Measurements from ENCODE around the gene PRDM8. TPM values are rescaled to one million over a fixed set of nuclear protein-coding genes. Genes with fewer than 3 reads are reported as not detected.

PRDM8 gene
- total and polyA plus RNA-seq, 2 donors (not counting 1 experiment from before 2014, with no cell fraction given) = 20.0 to 35.6 TPM

DNA sequence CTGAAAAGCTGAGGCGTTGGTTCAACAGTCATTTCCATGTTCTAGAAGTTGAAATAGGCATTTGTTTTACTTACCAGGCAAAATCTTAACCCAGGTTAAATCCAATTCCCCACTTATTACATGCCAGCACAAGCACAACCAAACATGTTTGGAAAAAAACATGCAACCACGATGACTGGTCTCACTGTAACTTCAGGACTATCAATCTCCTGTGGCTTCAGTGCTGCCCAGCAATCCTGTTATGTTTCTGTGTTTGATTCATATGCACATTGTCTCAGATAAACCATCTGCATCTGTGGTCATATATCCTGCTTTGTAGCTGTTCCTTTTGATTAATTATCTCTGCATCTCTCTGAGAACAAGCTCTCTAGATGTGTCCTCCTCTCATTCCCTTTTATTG lies 28.3 kb downstream of the PRDM8 start:
- ChIA-PET CTCF (interaction anchor here (1.0 to 2.1 kb wide), 3 partner anchors 9 to 308 kb away, joined by 3 to 8 read pairs (median 4); no protein-coding TSS in a partner anchor), POLR2A (no interaction called here)
- H3K4me3 ChIP-seq (ENCODE audit: control extremely low read depth in 1 of 5, extremely low read depth in 1 of 5, insufficient read depth in 1 of 5, low read depth in 2 of 5, low read length in 4 of 5) = no peak overlapping the region
- H3K4me1 ChIP-seq (ENCODE audit: control insufficient read depth in 2 of 2, insufficient read depth in 2 of 2, low read length in 2 of 2) = no peaks in the 10 kb centered on the region
- H3K27me3 Mint-ChIP-seq = peaks cover 13% of the 10 kb centered on the region
- H3K9me3 ChIP-seq (ENCODE audit: control extremely low read depth in 1 of 3, control insufficient read depth in 2 of 3, insufficient read depth in 1 of 3, low read length in 2 of 3) = no peaks in the 10 kb centered on the region
- H3K4me2 ChIP-seq (replicated peaks; ENCODE audit: low read depth, low read length, poor library complexity, severe bottlenecking) = no peak overlapping the region
- no peaks in the 10 kb centered on the region for H3K79me2 ChIP-seq (ENCODE audit: control insufficient read depth, insufficient read depth, low read length)
- H3K4me3 Mint-ChIP-seq = no peak overlapping the region
- peaks cover 2% of the 10 kb centered on the region for H3K4me1 Mint-ChIP-seq
- no peak overlapping the region for H3K27ac Mint-ChIP-seq
- H3K27me3 ChIP-seq (replicated peaks in 1 of 4; ENCODE audit: control extremely low read depth in 1 of 4, control insufficient read depth in 3 of 4, insufficient read depth in 4 of 4, low read length in 3 of 4) = peaks cover 0 to 3% (median 1%) of the 10 kb centered on the region in 4 experiments
- no peak overlapping the region for H2AFZ ChIP-seq (ENCODE audit: insufficient read depth, low read depth, low read length, poor library complexity, severe bottlenecking)
- no peak overlapping the region for H3K9ac ChIP-seq (ENCODE audit: low read length)
- no peaks in the 10 kb centered on the region for H3K9me3 Mint-ChIP-seq (ENCODE audit: insufficient read depth)
- intact Hi-C loops (cut with micrococcal nuclease) = no loop called here
- H3K27ac ChIP-seq (ENCODE audit: low read length in 2 of 2) = no peak overlapping the region
- DNase-seq (no peak), ATAC-seq (ENCODE audit: low read depth) (no peak)
- TF ChIP-seq EZH2 (IDR thresholded peaks at IDR 0.05; ENCODE audit: borderline replicate concordance, insufficient read depth, low read depth, low read length, poor library complexity, severe bottlenecking) = no peak
- TF ChIP-seq, protein P1, sequence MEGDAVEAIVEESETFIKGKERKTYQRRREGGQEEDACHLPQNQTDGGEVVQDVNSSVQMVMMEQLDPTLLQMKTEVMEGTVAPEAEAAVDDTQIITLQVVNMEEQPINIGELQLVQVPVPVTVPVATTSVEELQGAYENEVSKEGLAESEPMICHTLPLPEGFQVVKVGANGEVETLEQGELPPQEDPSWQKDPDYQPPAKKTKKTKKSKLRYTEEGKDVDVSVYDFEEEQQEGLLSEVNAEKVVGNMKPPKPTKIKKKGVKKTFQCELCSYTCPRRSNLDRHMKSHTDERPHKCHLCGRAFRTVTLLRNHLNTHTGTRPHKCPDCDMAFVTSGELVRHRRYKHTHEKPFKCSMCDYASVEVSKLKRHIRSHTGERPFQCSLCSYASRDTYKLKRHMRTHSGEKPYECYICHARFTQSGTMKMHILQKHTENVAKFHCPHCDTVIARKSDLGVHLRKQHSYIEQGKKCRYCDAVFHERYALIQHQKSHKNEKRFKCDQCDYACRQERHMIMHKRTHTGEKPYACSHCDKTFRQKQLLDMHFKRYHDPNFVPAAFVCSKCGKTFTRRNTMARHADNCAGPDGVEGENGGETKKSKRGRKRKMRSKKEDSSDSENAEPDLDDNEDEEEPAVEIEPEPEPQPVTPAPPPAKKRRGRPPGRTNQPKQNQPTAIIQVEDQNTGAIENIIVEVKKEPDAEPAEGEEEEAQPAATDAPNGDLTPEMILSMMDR (IDR thresholded peaks at IDR 0.05) = no peak
- no peaks in the 10 kb centered on the region for H3K36me3 ChIP-seq (replicated peaks in 1 of 2; ENCODE audit: control extremely low read depth in 1 of 2, control insufficient read depth in 1 of 2, extremely low read depth in 1 of 2, insufficient read depth in 2 of 2, low read length in 1 of 2)
- H4K20me1 ChIP-seq (ENCODE audit: control insufficient read depth, insufficient read depth, low read length, poor library complexity, severe bottlenecking) = no peaks in the 10 kb centered on the region
- 0% methylated on average over 1 of the region's 2 CpGs for WGBS (ENCODE audit: insufficient coverage)

DNA sequence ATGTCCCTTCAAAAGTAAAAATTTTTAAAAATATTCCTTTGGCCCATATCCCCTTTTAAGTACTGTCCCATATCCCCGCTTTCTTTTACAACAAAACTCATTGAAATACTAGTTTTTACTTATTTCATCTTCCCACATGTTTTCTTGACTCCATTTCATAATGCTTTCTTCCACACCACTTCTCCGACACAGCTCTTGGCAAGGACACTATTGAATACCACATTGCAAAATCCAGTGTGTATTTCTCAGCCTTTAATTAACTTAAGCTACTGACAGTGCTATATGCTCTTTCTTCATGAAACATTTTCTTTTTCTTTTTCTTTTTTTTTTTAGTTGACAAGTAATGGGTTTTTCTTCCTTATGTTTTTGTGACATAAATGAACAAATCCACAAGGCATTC lies 28.8 kb downstream of the PRDM8 start:
- DNase-seq (no peak), ATAC-seq (ENCODE audit: low read depth) (no peak)
- Histone ChIP-seq H3K36me3 (replicated peaks in 1 of 2; ENCODE audit: control extremely low read depth in 1 of 2, control insufficient read depth in 1 of 2, extremely low read depth in 1 of 2, insufficient read depth in 2 of 2, low read length in 1 of 2) (no peaks in the 10 kb centered on the region), H3K4me3 (ENCODE audit: control extremely low read depth in 1 of 5, extremely low read depth in 1 of 5, insufficient read depth in 1 of 5, low read depth in 2 of 5, low read length in 4 of 5) (no peak overlapping the region), H2AFZ (ENCODE audit: insufficient read depth, low read depth, low read length, poor library complexity, severe bottlenecking) (no peak overlapping the region), H3K4me1 (ENCODE audit: control insufficient read depth in 2 of 2, insufficient read depth in 2 of 2, low read length in 2 of 2) (no peaks in the 10 kb centered on the region), H3K27me3 (replicated peaks in 1 of 4; ENCODE audit: control extremely low read depth in 1 of 4, control insufficient read depth in 3 of 4, insufficient read depth in 4 of 4, low read length in 3 of 4) (peaks cover 0 to 6% (median 0%) of the 10 kb centered on the region in 4 experiments), H3K27ac (ENCODE audit: low read length in 2 of 2) (no peak overlapping the region), H3K9ac (ENCODE audit: low read length) (no peak overlapping the region), H3K79me2 (ENCODE audit: control insufficient read depth, insufficient read depth, low read length) (no peaks in the 10 kb centered on the region), H3K9me3 (ENCODE audit: control extremely low read depth in 1 of 3, control insufficient read depth in 2 of 3, insufficient read depth in 1 of 3, low read length in 2 of 3) (no peaks in the 10 kb centered on the region), H4K20me1 (ENCODE audit: control insufficient read depth, insufficient read depth, low read length, poor library complexity, severe bottlenecking) (no peaks in the 10 kb centered on the region), H3K4me2 (replicated peaks; ENCODE audit: low read depth, low read length, poor library complexity, severe bottlenecking) (no peak overlapping the region)
- WGBS (ENCODE audit: insufficient coverage) = 100% methylated on average over 2 of the region's 2 CpGs
- Mint-ChIP-seq H3K27me3 (peaks cover 13% of the 10 kb centered on the region), H3K4me1 (peaks cover 2% of the 10 kb centered on the region), H3K9me3 (ENCODE audit: insufficient read depth) (no peaks in the 10 kb centered on the region), H3K4me3 (no peak overlapping the region), H3K27ac (no peak overlapping the region)
- intact Hi-C loops (cut with micrococcal nuclease) = no loop called here
- CTCF ChIA-PET = interaction anchor here (1.4 to 2.1 kb wide), 2 partner anchors 9 to 24 kb away, joined by 4 to 8 read pairs; no protein-coding TSS in a partner anchor
- POLR2A ChIA-PET = no interaction called here
- TF ChIP-seq EZH2 (IDR thresholded peaks at IDR 0.05; ENCODE audit: borderline replicate concordance, insufficient read depth, low read depth, low read length, poor library complexity, severe bottlenecking) = no peak
- TF ChIP-seq, protein P1 (IDR thresholded peaks at IDR 0.05) = no peak
